DND-41 (cell line): Measurements from ENCODE around the gene MUC6.

Experiments
- CTCF ChIP-seq: IDR thresholded peaks from 2 replicates; pipeline ENCODE4 v1.5.1; 2012; ENCODE audit warnings: borderline replicate concordance, low read length, moderate library complexity, mild to moderate bottlenecking; ENCODE audit not compliant: poor library complexity, severe bottlenecking; ENCODE audit errors: extremely low read depth
- EZH2 ChIP-seq: IDR thresholded peaks from 3 replicates; pipeline ENCODE4 v1.6.1; 2012; ENCODE audit warnings: borderline replicate concordance, low read depth, mild to moderate bottlenecking, moderate library complexity, low read length, inconsistent platforms; ENCODE audit not compliant: severe bottlenecking

- no peak for TF ChIP-seq EZH2
- TF ChIP-seq CTCF, result no peak
Observed at GRCh38 chr11:968822-969221, 67.7 kb downstream of the MUC6 start.
